CD4-positive, alpha-beta T cell treated with Interleukin-2 at 100 ng/mL for 4 hours (primary cell): ENCODE measurements around the gene PDLIM3.

ENCODE experiments used
- DNase-seq: peaks from one replicate; pipeline ENCODE4 v3.0.0-alpha.2; 2020; ENCODE audit warnings: low spot score

Gene PDLIM3

DNA sequence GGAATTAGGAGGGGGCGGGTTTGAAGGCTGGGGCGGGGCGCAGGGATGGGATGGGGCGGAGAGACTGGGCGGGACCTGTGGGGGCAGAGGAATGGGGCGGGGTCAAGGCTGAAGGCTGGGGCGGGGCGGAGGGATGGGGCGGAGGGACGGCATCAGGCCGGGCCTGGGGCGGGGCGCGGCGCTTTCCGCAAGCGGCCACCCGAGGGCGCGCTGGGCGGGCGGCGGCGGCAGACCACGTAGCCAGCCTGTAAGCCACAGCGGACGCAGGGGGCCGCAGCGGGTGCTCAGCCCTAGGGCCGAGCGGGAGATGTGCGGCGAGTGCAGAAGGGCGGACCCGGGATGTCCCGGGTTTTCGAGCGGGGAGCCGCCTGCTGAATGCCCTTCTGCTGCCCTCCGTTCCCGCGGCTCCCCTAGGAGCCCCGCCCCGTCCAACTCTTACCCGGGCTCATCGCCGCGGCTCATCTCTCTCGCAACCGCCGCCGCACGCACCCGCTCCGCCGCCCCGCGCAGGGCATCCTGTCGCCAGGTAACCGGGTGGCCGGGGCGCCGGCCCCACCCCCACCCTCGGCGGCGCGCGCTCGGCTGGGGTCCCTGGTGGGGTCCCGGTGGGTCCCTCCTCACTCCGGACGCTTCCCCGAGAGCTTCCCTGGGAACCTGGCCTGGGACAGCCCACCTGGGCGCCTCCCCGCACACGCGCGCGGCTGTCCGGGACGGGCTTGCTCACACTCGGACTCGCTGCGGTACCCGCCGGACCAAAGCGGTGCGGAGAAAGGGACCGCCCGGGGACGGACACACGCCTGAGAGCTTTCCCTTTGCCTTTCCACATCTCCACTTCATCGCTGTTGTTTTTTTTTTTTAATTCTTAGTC lies 63.8 kb downstream of the PDLIM3 start, which contains the start of gene CCDC110:
Gene CCDC110, minus strand, starts transcription at position 499 of the 868 bp plus-strand sequence. Its CDS starts 50 bp downstream, at position 449.
- peak; percentile 90 for DNase-seq

DNA sequence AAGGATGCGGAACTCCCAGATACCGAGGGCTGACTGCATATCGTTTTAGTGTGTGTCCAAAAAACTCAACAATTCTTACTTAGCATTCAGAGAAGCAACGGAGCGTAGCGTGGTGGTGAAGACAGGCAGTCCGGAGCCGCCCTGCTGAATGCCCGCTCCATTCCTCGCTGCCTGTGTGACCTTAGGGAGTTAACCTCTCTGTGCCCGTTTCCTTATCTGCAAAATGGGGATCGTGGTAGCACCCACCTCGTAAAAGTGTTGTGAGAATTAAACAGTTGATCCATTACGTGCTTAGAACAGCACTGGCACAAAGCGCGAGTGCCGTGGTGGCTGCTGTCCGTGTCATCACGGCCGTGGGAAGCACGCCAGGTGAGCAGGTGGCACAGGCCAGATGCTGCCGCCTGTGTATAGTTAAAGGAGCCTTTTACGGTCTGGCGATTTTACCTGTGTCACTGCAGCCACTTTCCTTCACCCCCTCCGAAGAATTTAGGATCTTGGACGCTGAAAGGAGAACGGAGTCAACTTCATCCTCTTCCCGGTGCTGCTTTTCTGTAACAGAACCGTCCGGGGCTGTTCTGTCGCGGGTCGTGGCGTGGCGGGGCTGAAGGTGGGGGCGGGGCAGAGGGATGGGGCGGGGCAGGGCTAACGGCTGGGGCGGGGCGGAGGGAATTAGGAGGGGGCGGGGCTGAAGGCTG lies 64.7 kb downstream of the PDLIM3 start:
- DNase-seq = peak; percentile 40

DNA sequence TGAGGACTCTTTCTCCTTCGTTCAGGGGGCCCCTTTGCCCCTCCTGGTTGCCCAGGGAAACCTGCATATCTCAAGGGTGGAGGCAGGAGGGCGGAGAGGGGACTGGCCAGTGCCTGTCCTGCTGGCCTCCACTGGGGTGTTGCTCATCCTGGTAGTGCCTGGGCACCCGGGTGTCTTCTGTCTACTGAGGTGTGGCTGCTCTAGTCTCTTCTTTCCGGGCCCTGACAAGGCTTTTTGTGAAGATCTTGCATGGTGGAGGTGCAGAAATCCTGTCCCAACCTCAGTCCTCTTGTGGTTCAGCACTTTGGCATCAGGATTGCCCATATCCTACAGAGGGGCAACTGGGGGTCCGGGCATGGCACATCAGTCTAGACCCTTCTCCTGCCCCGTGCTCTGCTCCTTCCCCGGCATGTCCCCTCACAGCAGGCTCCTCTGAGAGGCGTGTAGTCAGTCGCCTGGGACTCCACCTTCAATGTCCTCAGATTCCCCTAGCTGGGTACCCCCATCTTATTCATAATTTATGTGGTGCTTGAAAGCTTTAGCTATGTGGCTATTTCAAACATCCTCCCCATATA lies 65.6 kb downstream of the PDLIM3 start:
- no peak for DNase-seq

DNA sequence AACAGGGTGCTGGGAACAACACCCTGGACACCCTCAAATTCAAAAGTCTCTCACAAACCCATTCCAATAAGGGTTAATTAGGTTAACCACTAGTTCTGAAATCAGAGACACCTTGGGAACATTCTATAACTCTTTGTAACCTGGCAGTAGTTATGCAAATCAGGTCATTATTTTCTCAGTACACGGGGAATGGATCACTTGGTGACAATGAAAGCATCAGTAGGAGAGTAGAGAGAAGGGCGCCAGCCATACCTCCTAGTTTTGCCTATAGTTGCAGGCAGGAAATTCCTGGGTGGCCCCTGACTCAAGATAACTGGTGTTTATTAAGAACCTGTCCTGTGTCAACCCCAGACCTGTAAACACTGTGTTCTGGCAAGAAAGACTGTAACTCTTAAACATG lies 66.3 kb downstream of the PDLIM3 start:
- no peak for DNase-seq

DNA sequence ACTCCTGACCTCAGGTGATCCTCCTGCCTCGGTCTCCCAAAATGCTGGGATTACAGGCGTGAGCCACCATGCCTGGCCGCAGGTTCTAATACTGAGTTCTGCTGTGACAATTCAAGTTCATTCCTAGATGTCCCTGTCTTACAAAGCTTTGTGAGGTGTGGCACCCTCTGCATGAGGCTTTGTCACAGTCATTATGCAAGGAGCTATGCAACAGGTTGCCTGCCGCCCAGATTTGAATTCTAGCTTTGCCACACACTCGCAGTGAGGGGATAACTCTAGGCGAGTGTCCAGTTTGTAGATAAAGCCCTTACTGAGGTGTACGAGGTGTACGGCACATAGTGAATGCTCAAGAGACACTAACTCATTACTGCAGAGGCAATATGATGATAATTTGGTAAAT lies 67.3 kb downstream of the PDLIM3 start:
- DNase-seq = no peak

DNA sequence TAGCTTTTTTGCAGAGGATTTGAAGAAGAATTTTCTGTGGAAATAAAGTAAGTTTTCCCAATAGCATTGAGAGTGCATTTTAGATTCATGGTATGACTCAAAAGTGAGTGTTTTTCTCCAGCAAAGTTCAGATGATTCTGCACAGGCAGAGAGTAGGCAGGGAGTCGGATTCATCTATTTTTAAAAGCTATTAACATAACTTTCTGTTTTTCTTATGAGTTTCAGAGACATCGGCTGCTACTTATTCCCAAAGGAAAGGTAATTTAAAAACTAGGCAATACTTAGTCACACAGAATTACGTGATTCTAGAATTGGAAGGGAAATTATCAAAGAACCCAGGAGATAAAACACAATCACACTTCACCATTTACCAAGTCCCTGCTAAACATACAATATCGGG lies 68.2 kb downstream of the PDLIM3 start:
- no peak for DNase-seq

DNA sequence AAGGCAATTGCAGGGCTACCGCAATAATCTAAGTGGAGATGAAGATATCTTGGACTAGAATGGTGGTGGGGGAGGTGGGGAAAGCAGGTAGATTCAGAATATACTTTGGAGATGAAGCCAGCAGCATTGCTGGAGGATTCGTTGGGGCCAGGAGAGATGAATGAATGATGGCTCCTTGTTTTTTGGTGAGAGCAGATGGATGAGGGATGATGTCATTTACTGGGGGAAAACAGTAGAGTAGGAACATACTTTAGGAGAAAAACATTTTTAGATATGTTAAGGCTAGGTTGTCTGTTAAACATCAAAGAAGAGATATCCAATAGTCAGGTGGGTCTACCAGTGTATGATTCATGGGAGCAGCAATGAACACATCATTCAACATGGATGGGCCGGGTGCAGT lies 69.6 kb downstream of the PDLIM3 start:
- DNase-seq = no peak

DNA sequence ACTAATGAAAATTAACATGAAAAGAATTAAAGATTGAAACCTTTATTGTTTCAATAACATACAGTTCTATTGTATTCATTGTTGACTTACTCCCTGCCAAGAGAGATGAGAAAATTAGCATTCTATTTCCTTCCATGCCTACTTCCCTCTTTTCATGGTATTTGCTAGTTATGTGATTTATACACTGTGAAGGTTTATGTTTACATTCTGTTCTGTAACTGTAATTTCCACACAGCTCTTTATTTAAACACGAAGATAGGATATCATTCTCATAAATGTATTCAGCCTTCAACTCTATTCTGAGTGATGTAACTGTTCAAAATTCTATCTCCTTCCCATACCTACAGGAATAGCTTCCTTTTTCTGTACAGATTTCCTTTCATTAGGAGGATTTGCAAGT lies 70.4 kb downstream of the PDLIM3 start:
- no peak for DNase-seq

DNA sequence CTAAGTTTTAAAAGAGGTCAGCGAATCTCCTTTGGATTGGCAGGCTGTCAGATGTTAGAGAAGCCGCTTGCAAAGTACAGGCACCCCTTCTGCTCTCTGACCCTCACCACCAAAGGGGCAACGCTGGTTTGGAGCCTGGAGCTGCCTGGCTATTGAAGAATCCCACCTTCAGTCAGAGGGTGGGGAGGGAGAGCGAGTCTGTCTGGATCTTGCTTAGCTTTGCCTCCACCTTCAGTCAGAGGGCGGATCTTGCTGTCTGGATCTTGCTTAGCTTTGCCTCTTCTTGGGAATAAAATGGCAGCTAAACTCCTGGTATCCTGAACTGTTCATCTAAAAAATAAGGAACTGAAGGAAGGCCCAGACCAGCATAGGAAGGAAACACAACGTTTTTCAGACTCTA lies 71.1 kb downstream of the PDLIM3 start:
- DNase-seq = no peak

DNA sequence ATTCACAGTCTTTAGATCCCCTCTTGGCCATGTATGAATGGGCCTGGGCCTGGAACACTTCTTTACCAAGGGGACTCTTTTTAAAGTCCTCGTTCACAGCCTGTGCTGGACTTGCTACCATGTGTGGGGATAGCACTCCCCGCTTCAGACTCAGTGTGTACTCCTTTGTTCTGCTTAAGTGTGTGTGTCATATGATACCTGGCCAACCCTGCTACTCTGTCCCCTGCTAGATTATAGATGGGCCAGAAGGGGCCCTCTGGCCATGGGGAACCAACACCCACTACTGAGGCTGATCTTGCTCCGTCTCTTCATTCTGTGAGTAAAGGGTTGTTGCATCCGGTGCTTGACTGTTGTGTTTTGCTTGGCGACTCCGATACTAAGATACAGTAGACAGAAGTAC lies 71.8 kb downstream of the PDLIM3 start:
- no peak for DNase-seq

DNA sequence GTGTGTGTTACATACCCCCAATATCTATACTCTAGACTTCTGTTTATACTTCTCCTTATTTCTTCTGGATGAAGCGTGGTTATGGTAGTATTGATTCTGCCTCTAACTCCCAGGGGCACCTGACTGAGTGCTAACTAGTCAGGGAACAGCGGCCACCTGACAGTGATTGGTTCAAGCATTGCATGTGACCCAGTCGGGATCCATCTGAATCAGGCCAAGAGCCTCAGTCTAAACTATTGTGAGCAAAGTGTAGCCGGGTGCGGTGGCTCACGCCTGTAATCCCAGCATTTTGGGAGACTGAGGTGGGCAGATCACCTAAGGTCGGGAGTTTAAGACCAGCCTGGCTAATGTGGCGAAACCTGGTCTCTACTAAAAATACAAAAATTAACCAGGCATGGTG lies 73.7 kb downstream of the PDLIM3 start:
- no peak for DNase-seq

DNA sequence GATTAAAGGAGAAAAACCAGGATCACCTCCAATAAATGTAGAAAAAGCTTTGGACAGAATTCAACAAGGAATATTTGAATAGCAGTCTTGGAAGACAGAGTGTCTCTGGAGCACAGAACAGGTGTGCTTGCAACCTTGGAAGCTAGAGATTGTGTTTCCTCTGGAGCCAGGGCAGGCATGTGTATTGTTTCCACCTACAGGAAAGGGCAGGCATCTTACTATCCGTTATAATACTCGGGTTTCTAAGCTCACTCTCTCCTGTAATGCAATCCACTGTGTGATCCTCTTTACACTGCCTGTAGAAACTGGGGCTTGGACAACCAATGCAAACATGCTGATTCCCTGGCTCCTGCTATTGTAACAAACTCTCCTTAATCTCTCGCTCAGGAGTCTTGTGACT lies 78.2 kb downstream of the PDLIM3 start:
- DNase-seq = no peak

DNA sequence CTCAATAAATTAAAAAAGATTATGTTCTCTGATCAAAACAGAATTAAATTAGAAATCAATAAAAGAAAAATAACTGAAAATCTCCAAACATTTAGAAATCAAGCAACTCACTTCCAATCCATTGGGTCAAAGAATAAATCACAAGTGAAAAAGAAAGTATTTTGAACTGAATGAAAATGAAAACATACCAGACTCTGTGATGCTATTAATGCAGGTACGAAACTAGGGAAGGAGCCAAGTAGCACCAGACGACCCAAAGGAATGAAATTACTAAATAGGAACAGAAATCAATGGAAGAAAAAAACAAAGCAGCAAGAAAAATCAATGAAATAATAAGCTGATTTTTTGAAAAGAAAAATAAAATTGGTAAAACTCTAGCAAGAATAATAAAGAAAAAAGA lies 79.2 kb downstream of the PDLIM3 start:
- DNase-seq = no peak
